Stimulated activated CD4-positive, alpha-beta T cell treated with anti-CD3 and anti-CD28 coated beads, Interleukin-15, amount 100 ng/mL, for 1 hour (primary cell): Measurements from ENCODE around the gene OR6F1.
"Not testable (repeated sequence)": the region's sequence is repeated elsewhere in the genome, so short reads cannot be mapped to it uniquely, and the experiment has no call there.

Experiments used
- DNase-seq, 2 donors: peaks; one replicate each; pipeline ENCODE4 v3.0.0-alpha.2; 2020; ENCODE audit warnings: low read depth in 1 of 2, low spot score in 1 of 2

The OR6F1 gene

GRCh38 chr1:247716546-247716945, at the start of gene OR6F1:
TSS of gene OR6F1 (minus strand) at chr1:247716646. CDS start at chr1:247712755, 3,891 bp downstream.
- no peak for DNase-seq

DNA sequence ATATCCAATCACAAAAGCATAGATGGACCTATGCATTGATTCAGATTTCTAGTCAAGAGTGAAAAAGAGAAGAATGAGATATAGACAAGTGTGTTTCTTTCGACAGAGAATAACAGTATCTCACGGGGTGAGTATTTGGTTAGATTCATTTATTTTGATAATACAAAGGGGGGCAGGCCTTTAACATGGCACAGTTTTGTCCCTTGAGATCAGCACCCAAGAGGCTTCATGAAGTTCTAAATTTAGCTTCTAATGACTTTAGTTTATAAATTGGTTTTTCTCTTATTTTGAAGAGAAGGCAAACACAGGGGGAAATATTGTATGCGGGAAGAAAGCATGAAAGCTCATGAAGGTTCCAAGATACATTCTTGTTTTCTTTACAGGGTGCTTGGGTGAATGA, 44.0 kb upstream of the OR6F1 start, which contains the start of gene OR1C1:
OR1C1 (minus strand) TSS at position 101 of the 400 bp plus-strand sequence. CDS start 2,150 bp downstream, outside the sequence.
- no peak for DNase-seq

DNA sequence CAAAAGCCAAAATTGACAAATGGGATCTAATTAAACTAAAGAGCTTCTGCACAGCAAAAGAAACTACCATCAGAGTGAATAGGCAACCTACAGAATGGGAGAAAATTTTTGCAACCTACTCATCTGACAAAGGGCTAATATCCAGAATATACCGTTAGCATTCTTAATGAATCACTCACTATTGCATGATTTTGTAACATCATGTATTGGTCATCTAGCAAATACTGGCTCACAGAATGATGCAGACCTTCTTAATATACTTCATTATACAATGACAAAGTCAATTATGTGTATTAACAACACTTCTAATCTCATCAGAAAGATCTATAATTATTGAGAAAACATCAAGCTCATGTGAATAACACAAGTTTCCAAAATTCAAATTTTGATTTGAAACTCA, 37.9 kb upstream of the OR6F1 start:
- not testable (repeated sequence) for DNase-seq

GRCh38 chr1:247749870-247750269, 33.4 kb upstream of the OR6F1 start:
- no peak for DNase-seq

- DNase-seq: no peak
Observed at GRCh38 chr1:247748041-247748440, 31.6 kb upstream of the OR6F1 start, which contains the start of gene OR14A2. TSS of gene OR14A2 (minus strand) at chr1:247748141.

DNA sequence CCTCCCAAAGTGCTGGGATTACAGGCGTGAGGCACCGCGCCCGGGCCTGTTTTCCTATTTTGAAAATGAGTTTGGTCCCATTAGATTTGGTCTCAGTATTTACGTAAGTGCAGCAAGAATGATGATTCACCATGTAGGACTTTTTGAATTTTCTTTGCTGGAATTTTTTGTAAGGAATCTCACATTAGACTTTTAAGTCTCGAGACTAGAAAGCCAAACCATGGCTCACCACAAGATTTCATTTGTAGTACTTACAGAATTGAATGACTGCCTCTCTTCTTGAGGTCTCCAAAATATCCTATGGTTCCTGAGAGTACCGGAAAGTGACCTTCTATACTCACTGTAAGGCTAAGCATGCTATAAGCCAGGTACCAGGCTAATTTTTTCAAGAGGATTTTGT, 31.2 kb upstream of the OR6F1 start:
- DNase-seq: no peak

GRCh38 chr1:247746391-247746935, 30.0 kb upstream of the OR6F1 start:
- DNase-seq: no peak

DNA sequence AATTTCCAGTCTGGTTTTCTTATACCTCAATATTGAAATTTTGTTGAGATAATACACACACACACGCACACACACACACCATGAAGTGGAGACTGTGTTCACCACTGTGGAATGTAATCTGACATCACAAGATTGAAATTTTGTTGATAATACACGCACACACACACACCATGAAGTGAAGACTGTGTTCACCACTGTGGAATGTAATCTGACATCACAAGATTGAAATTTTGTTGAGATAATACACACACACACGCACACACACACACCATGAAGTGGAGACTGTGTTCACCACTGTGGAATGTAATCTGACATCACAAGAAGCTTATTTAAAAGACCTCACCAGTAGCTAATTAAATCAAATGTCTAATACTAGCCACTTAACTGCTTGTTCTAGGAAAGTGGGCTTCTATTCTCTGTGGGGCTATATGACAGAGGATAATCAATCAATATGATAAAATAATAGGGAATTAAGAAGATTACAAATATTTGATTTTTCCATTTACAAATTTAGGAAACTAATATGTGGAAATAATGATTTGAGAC, 25.8 kb upstream of the OR6F1 start:
- DNase-seq: not testable (repeated sequence)

- no peak for DNase-seq
Observed at GRCh38 chr1:247741756-247742155, 25.3 kb upstream of the OR6F1 start.

GRCh38 chr1:247740721-247741120, 24.3 kb upstream of the OR6F1 start:
- DNase-seq: no peak

GRCh38 chr1:247738315-247738714, 21.9 kb upstream of the OR6F1 start, which contains the start of gene OR14K1:
TSS of gene OR14K1 (plus strand) at chr1:247738615. CDS start at chr1:247738615, 0 bp downstream.
- no peak for DNase-seq

GRCh38 chr1:247721222-247721621, 4.8 kb upstream of the OR6F1 start:
- no peak for DNase-seq

DNA sequence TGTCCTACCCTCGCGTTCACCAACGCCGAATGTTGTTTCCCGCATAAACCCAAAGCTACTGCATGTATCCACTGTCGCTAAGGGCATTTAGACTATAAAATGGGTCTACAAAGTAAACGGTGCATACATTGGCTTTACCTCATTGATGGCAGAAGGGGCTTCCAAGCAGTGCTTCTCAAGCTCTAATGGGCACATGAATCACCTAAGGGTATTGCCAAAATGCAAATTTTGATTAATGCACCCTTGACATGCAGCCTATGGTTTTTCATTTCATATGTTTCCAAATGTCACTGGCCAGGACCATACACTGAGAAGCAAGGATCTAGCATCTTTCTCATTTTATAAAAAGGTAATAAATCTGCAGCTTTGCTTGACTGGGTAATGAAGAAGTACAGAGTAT, 2.7 kb downstream of the OR6F1 start:
- DNase-seq: no peak

GRCh38 chr1:247710681-247711080, 5.8 kb downstream of the OR6F1 start:
- not testable (repeated sequence) for DNase-seq

DNA sequence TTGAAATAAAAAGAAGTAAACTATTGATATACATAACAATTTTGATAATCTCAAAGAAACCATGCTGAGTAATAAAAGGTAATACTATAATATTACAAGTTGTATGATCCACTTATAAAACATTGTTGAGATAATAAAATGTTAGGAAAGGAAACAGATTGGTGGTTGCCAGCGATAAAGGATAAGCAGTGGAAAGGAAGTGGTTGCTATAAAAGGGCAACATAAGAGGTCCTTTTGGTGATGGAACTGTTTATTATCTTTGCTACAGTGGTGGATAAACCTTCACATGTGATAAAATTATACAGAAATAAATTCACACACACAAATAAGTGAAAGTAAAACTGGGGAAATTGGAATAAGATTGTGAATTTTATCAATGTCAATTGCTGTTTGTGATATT, 15.1 kb downstream of the OR6F1 start:
- DNase-seq: no peak

DNA sequence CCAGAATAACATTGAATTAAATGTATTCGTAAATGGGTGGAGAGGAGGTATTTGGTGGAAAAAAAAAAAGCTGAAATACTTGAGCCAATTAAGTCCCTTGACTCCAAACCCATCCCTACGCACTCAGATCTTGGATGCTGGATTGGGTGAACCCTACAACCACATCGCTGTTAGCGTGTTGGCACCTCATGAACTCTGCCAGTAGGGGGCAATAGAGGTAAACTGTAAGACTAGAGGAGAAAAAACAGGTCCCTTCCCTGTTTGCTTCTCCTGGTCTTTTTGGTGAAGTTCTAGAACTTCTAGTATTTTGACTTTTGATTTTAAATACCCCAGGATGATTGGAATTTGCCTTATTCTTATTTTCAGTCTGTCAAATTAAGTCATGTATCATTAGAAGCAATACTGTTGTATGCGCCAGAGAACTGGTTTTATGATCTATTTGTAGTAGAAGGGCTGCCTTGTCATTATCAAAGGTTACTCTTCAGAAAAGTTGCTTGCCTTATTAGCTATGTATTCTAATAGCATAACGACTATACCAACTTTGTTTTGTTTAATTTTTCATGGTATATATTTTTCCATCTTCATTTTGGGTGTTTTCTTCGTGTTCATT, 35.1 kb downstream of the OR6F1 start:
- no peak for DNase-seq

DNA sequence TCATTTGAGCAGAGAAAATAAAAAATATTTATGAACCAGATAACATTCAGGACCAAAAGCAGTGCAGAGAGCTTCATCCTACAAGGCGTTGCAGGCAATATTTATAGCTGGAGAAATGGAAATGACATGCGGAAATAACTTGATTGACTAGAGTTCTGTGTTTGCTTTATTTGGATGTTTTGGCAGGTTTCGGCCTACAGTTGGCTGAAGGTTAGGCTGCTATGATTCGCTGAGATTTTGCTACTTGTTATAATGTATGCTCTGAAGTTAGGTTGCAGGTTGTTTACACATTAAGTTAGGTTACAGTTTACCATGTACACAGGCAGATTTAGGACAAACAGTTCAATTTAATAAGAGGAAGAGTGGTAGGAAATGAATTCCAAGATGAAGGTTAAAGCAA, 36.3 kb downstream of the OR6F1 start:
- DNase-seq: no peak

- no peak for DNase-seq
Observed at GRCh38 chr1:247679639-247680038, 36.8 kb downstream of the OR6F1 start, which contains the start of gene OR13G1. TSS of gene OR13G1 (minus strand) at chr1:247679739. CDS start at chr1:247673041, 6,698 bp downstream.

GRCh38 chr1:247669225-247669624, 47.2 kb downstream of the OR6F1 start:
- no peak for DNase-seq
